ENCODE results near the gene WDFY3. TPM values are rescaled to one million over a fixed set of nuclear protein-coding genes. Genes with fewer than 3 reads are reported as not detected.

The WDFY3 gene
- total RNA-seq, 1 experiment from 2014 or later: 39.9 TPM

DNA sequence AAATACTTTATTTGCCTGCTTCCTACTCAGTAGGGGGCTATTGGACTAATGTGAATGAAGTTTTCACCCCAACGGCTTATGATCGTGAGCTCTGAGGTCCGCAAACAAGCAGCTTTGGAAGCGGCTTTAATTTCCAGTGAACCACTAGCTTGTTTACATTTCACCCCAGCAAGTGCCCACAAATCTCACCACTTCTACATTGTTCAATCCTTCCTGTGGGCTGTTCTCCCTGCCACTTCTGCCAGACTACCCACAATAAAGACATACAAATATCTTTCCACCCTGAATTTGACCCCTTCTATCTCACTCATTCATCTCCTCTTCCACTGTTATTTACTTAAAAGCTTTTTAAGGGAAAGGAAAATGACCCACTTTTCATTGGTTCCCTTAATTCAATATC lies 285.5 kb downstream of the WDFY3 start:
- CTCF ChIA-PET: interaction anchor here (0.7 kb wide), 1 partner anchor 69 kb away, joined by 3 read pairs; no protein-coding TSS in a partner anchor
- Histone ChIP-seq H3K79me2 (ENCODE audit: insufficient read depth, low read length) (no peaks in the 10 kb centered on the region), H3K4me2 (ENCODE audit: low read length) (peak overlapping the region; percentile 68), H3K27ac (ENCODE audit: low read depth, low read length) (peak overlapping the region; percentile 28; the same call in 1 of the 2 replicates), H3K4me1 (ENCODE audit: control insufficient read depth in 1 of 2, insufficient read depth in 2 of 2, low read length in 2 of 2) (peaks cover 21 to 30% of the 10 kb centered on the region in 2 experiments), H4K20me1 (ENCODE audit: insufficient read depth) (no peaks in the 10 kb centered on the region; the same call in 1 of the 2 replicates), H3K36me3 (ENCODE audit: control insufficient read depth in 1 of 2, insufficient read depth in 2 of 2, low read length in 2 of 2) (0 out of 4 replicates have a peak, but pooled peaks cover 0 to 4% of the 10 kb centered on the region in 2 experiments), H3K9me2 (ENCODE audit: insufficient read depth) (no peaks in the 10 kb centered on the region), H3K4me3 (replicated peaks in 1 of 2; ENCODE audit: low read depth in 1 of 2, low read length in 2 of 2) (no peak overlapping the region), H3K9me3 (ENCODE audit: control insufficient read depth in 1 of 2, insufficient read depth in 1 of 2, low read depth in 1 of 2, low read length in 2 of 2) (no peaks in the 10 kb centered on the region), H3K9ac (ENCODE audit: low read length) (no peak overlapping the region), H2AFZ (ENCODE audit: low read depth, low read length, poor library complexity, severe bottlenecking) (no peak overlapping the region), H3K27me3 (ENCODE audit: insufficient read depth, low read length) (no peaks in the 10 kb centered on the region)
- intact Hi-C loops (cut with micrococcal nuclease): loop anchor here (2.0 kb wide), 1 partner anchor 76 kb away; no protein-coding TSS in a partner anchor
- POLR2A ChIA-PET: no interaction called here
- no TSS peak for BruUV-seq (replicated peaks)
- no peak for DNase-seq (ENCODE audit: low read depth, low spot score)
- TF ChIP-seq CEBPB (IDR thresholded peaks at IDR 0.05; ENCODE audit: low read depth) (no peak), SIN3A (IDR thresholded peaks at IDR 0.05; ENCODE audit: low read depth) (no peak), EZH2phosphoT487 (IDR thresholded peaks at IDR 0.05; ENCODE audit: borderline replicate concordance) (no peak), EZH2 (IDR thresholded peaks at IDR 0.05) (no peak), TCF7L2 (IDR thresholded peaks at IDR 0.05; ENCODE audit: borderline replicate concordance, extremely low read depth, insufficient read depth, insufficient read length) (no peak), YY1 (IDR thresholded peaks at IDR 0.05; ENCODE audit: extremely low read depth, insufficient replicate concordance, low read depth, low read length) (no peak), RAD21 (IDR thresholded peaks at IDR 0.05; ENCODE audit: low read depth) (no peak)
- RAD21 ChIA-PET (ENCODE audit: low non-redundant PET in 1 of 2, low total read pairs in 2 of 2, uncharacterized antibody in 2 of 2, unreplicated experiment in 2 of 2): interaction anchor here (0.7 to 1.0 kb wide), 2 partner anchors 102 to 103 kb away, joined by 3 read pairs; no protein-coding TSS in a partner anchor
- no peak for ATAC-seq

GRCh38 chr4:84678976-84679744 lies 287.3 kb downstream of the WDFY3 start:
- H4K20me1 ChIP-seq (ENCODE audit: insufficient read depth): no peaks in the 10 kb centered on the region; the same call in 1 of the 2 replicates
- no peak overlapping the region for H3K4me2 ChIP-seq (ENCODE audit: low read length)
- no peaks in the 10 kb centered on the region for H3K9me2 ChIP-seq (ENCODE audit: insufficient read depth)
- no peaks in the 10 kb centered on the region for H3K27me3 ChIP-seq (ENCODE audit: insufficient read depth, low read length)
- H3K4me1 ChIP-seq (ENCODE audit: control insufficient read depth in 1 of 2, insufficient read depth in 2 of 2, low read length in 2 of 2): peaks cover 23 to 31% of the 10 kb centered on the region in 2 experiments
- DNase-seq (ENCODE audit: low read depth, low spot score) (no peak), ATAC-seq (no peak)
- H3K27ac ChIP-seq (ENCODE audit: low read depth, low read length): no peak overlapping the region
- H3K36me3 ChIP-seq (ENCODE audit: control insufficient read depth in 1 of 2, insufficient read depth in 2 of 2, low read length in 2 of 2): 0 out of 4 replicates have a peak, but pooled peaks cover 0 to 4% of the 10 kb centered on the region in 2 experiments
- no TSS peak for BruUV-seq (replicated peaks)
- ChIA-PET RAD21 (ENCODE audit: low non-redundant PET in 1 of 2, low total read pairs in 2 of 2, uncharacterized antibody in 2 of 2, unreplicated experiment in 2 of 2) (no interaction called here), CTCF (interaction anchor here (1.0 kb wide), 1 partner anchor 101 kb away, joined by 3 read pairs; no protein-coding TSS in a partner anchor), POLR2A (no interaction called here)
- H2AFZ ChIP-seq (ENCODE audit: low read depth, low read length, poor library complexity, severe bottlenecking): no peak overlapping the region
- H3K9me3 ChIP-seq (ENCODE audit: control insufficient read depth in 1 of 2, insufficient read depth in 1 of 2, low read depth in 1 of 2, low read length in 2 of 2): no peaks in the 10 kb centered on the region
- no peak overlapping the region for H3K9ac ChIP-seq (ENCODE audit: low read length)
- intact Hi-C loops (cut with micrococcal nuclease): no loop called here
- no peaks in the 10 kb centered on the region for H3K79me2 ChIP-seq (ENCODE audit: insufficient read depth, low read length)
- H3K4me3 ChIP-seq (replicated peaks in 1 of 2; ENCODE audit: low read depth in 1 of 2, low read length in 2 of 2): no peak overlapping the region
- no peak for TF ChIP-seq REST (IDR thresholded peaks at IDR 0.05; ENCODE audit: low read depth)
- no peak for TF ChIP-seq CBX3 (IDR thresholded peaks at IDR 0.05; ENCODE audit: low read depth)
- TF ChIP-seq, protein P1, sequence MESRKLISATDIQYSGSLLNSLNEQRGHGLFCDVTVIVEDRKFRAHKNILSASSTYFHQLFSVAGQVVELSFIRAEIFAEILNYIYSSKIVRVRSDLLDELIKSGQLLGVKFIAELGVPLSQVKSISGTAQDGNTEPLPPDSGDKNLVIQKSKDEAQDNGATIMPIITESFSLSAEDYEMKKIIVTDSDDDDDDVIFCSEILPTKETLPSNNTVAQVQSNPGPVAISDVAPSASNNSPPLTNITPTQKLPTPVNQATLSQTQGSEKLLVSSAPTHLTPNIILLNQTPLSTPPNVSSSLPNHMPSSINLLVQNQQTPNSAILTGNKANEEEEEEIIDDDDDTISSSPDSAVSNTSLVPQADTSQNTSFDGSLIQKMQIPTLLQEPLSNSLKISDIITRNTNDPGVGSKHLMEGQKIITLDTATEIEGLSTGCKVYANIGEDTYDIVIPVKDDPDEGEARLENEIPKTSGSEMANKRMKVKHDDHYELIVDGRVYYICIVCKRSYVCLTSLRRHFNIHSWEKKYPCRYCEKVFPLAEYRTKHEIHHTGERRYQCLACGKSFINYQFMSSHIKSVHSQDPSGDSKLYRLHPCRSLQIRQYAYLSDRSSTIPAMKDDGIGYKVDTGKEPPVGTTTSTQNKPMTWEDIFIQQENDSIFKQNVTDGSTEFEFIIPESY (IDR thresholded peaks at IDR 0.05; ENCODE audit: extremely low read depth, insufficient replicate concordance, low read length): no peak
- TF ChIP-seq SRF (IDR thresholded peaks at IDR 0.05; ENCODE audit: low read depth): no peak
- no peak for TF ChIP-seq RAD21 (IDR thresholded peaks at IDR 0.05; ENCODE audit: low read depth)
- TF ChIP-seq, protein P2, sequence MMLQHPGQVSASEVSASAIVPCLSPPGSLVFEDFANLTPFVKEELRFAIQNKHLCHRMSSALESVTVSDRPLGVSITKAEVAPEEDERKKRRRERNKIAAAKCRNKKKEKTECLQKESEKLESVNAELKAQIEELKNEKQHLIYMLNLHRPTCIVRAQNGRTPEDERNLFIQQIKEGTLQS (IDR thresholded peaks at IDR 0.05): no peak
- no peak for TF ChIP-seq EZH2 (IDR thresholded peaks at IDR 0.05)
- no peak for TF ChIP-seq YY1 (IDR thresholded peaks at IDR 0.05; ENCODE audit: extremely low read depth, insufficient replicate concordance, low read depth, low read length)

Data from HCT116 (cell line).